Breast epithelium (tissue), 4 donors: ENCODE data around the gene KIF6. TPM values are rescaled to one million over a fixed set of nuclear protein-coding genes. Genes with fewer than 3 reads are reported as not detected.

Source experiments
- DNase-seq, 2 donors: peaks; one replicate each; pipeline ENCODE4 v3.0.0-alpha.2; 2019; ENCODE audit warnings: low spot score in 2 of 2
- H3K27ac ChIP-seq, 2 donors: fragments of 200-600 bp; sonication (generic) in 1 of 2; one replicate each; pipeline ENCODE4 v1.5.1; 2016 to 2019; ENCODE audit warnings: mild to moderate bottlenecking in 1 of 2
- H3K27me3 ChIP-seq, 2 donors: fragments of 200-600 bp; sonication (generic) in 1 of 2; one replicate each; pipeline versions ENCODE4 v1.5.1 to v1.6.0; 2017 to 2019; ENCODE audit warnings: control low read depth in 1 of 2, mild to moderate bottlenecking in 1 of 2
- H3K36me3 ChIP-seq: fragments of 200-600 bp; one replicate; pipeline ENCODE4 v1.5.1; 2019
- H3K4me1 ChIP-seq, 2 donors: fragments of 200-600 bp; sonication (generic); one replicate each; pipeline ENCODE4 v1.5.1; 2016 to 2019; ENCODE audit warnings: control low read depth in 1 of 2
- H3K4me3 ChIP-seq, 3 donors: fragments of 200-600 bp; sonication (generic); 1 replicate in 2 of 3; 2 replicates in 1 of 3; pipeline ENCODE4 v1.5.1; 2016 to 2019; ENCODE audit warnings: mild to moderate bottlenecking in 3 of 3, moderate library complexity in 2 of 3
- H3K9me3 ChIP-seq, 2 donors: fragments of 200-600 bp; sonication (generic) in 1 of 2; one replicate each; pipeline ENCODE4 v1.5.1; 2016 to 2019; ENCODE audit warnings: control low read depth in 1 of 2
- CTCF ChIP-seq, 3 donors: fragments of 450-650 bp; IDR thresholded peaks; one replicate each; pipeline ENCODE4 v1.5.1; 2016 to 2017; ENCODE audit warnings: antibody characterized with exemption in 3 of 3, mild to moderate bottlenecking in 3 of 3, moderate library complexity in 3 of 3
- POLR2A ChIP-seq: fragments of 450-650 bp; IDR thresholded peaks from one replicate; pipeline ENCODE4 v1.6.1; 2016; ENCODE audit warnings: antibody characterized with exemption, mild to moderate bottlenecking, moderate library complexity
- POLR2AphosphoS5 ChIP-seq, 3 donors: sonication (generic); formaldehyde crosslinking; IDR thresholded peaks; one replicate each; pipeline ENCODE4 v1.6.1; 2017; ENCODE audit warnings: antibody characterized with exemption in 3 of 3
- intact Hi-C: fragments of 100-400 bp; cut with DNase I; formaldehyde crosslinking; loops from one replicate; pipeline ENCODE4 v1.15.1; 2023; ENCODE audit warnings: low total_unique reads
- total RNA-seq, 3 donors: library from RNA; depleted of rRNA; stranded (reverse); fragments of >200 nt; gene quantifications; one replicate each; pipeline ENCODE4 v1.1.0, GENCODE V29; 2016

KIF6 gene
- total RNA-seq, 3 donors from 2014 or later = under 0.01 to 0.80 (median 0.15) TPM

- Histone ChIP-seq H3K4me1 (no peaks in the 10 kb centered on the region), H3K27ac (no peak overlapping the region), H3K27me3 (no peaks in the 10 kb centered on the region), H3K4me3 (no peak overlapping the region), H3K9me3 (no peaks in the 10 kb centered on the region), H3K36me3 (no peaks in the 10 kb centered on the region)
- no peak for DNase-seq
- TF ChIP-seq POLR2A (no peak), CTCF (IDR thresholded peaks at IDR 0.05) (no peak), POLR2AphosphoS5 (IDR thresholded peaks at IDR 0.05) (no peak)
- intact Hi-C loops = no loop called here
These were observed 371.4 kb downstream of the KIF6 start for GRCh38 chr6:39353698-39354315.

GRCh38 chr6:39350723-39351505, 374.3 kb downstream of the KIF6 start:
- Histone ChIP-seq H3K27me3 (no peaks in the 10 kb centered on the region), H3K36me3 (no peaks in the 10 kb centered on the region), H3K4me3 (no peak overlapping the region), H3K9me3 (no peaks in the 10 kb centered on the region), H3K4me1 (no peaks in the 10 kb centered on the region), H3K27ac (no peak overlapping the region)
- DNase-seq = no peak
- TF ChIP-seq POLR2AphosphoS5 (IDR thresholded peaks at IDR 0.05) = no peak
- no peak for TF ChIP-seq CTCF (IDR thresholded peaks at IDR 0.05)
- TF ChIP-seq POLR2A = no peak
- intact Hi-C loops = no loop called here

GRCh38 chr6:39348740-39349139, 376.5 kb downstream of the KIF6 start:
- no peaks in the 10 kb centered on the region for H3K36me3 ChIP-seq
- no peak overlapping the region for H3K27ac ChIP-seq
- H3K4me1 ChIP-seq = no peaks in the 10 kb centered on the region
- no peak for DNase-seq
- TF ChIP-seq POLR2AphosphoS5 (IDR thresholded peaks at IDR 0.05) (no peak), POLR2A (no peak), CTCF (IDR thresholded peaks at IDR 0.05) (no peak)
- no peaks in the 10 kb centered on the region for H3K9me3 ChIP-seq
- intact Hi-C loops = loop anchor here (5.0 kb wide), 1 partner anchor 1424 kb away; no protein-coding TSS in a partner anchor
- H3K27me3 ChIP-seq = no peaks in the 10 kb centered on the region
- H3K4me3 ChIP-seq = no peak overlapping the region

- intact Hi-C loops = loop anchor here (5.0 kb wide), 1 partner anchor 1424 kb away; no protein-coding TSS in a partner anchor
- no peak overlapping the region for H3K27ac ChIP-seq
- no peaks in the 10 kb centered on the region for H3K9me3 ChIP-seq
- TF ChIP-seq POLR2A (no peak), CTCF (IDR thresholded peaks at IDR 0.05) (peak; percentile 61 to 85 (median 71)), POLR2AphosphoS5 (IDR thresholded peaks at IDR 0.05) (no peak)
- no peak overlapping the region for H3K4me3 ChIP-seq
- H3K27me3 ChIP-seq = no peaks in the 10 kb centered on the region
- peak; percentile 28 to 69 for DNase-seq
- H3K4me1 ChIP-seq = no peaks in the 10 kb centered on the region
- no peaks in the 10 kb centered on the region for H3K36me3 ChIP-seq
These were observed 377.2 kb downstream of the KIF6 start for GRCh38 chr6:39347906-39348585.
